ENCODE results near the gene SVOP. TPM values are rescaled to one million over a fixed set of nuclear protein-coding genes. Genes with fewer than 3 reads are reported as not detected.
A peak's percentile ranks its signal among the peaks of the same experiment; 100 is the strongest.
"Not testable (repeated sequence)": the region's sequence is repeated elsewhere in the genome, so short reads cannot be mapped to it uniquely, and the experiment has no call there.

SVOP gene
- total RNA-seq, 3 donors from 2014 or later: not detected

DNA sequence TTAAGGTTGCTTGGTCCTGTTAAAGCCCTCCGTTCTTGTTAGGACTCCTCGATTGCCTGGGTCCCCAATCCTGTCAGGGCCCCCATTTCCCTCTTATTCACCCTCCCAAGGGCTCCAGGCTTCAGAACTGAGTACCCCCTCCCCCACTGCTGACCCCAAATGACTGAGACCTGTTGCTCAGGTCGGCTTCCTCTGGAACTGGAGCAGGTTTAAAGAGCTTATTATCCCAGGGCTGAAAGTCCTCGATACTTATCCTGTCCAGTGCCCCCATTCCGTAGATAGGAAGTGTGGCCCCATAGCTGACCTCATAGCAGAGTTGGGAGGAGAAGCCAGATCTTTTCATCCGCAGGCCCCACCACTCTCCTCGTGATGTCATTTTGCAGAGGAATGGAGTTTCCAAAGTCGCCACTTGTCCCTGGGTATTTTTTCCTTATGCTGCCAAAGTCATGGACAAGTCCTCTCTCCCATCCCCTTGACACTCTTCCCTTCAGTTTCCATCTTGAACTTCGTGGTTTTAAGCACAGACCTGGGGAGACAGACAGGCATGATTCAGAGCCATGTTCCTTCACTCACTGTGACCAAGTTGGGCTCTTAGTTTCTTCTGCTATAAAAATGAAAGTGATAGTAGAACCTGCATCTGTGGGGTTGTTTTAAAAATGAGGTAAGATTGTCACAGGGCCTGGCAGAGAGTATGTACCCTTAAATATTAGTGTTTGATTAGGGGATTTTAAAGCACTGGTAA is 32.7 kb upstream of the SVOP start:
- Histone ChIP-seq H3K27me3 (no peaks in the 10 kb centered on the region), H3K27ac (peak overlapping the region; percentile 85 to 91), H3K9me3 (no peaks in the 10 kb centered on the region), H3K4me3 (peak overlapping the region; percentile 96 to 99 (median 97)), H3K4me1 (peaks cover 3 to 17% of the 10 kb centered on the region in 2 donors), H3K36me3 (no peaks in the 10 kb centered on the region)
- DNase-seq (ENCODE audit: low spot score in 2 of 2): no peak
- TF ChIP-seq, protein P1, sequence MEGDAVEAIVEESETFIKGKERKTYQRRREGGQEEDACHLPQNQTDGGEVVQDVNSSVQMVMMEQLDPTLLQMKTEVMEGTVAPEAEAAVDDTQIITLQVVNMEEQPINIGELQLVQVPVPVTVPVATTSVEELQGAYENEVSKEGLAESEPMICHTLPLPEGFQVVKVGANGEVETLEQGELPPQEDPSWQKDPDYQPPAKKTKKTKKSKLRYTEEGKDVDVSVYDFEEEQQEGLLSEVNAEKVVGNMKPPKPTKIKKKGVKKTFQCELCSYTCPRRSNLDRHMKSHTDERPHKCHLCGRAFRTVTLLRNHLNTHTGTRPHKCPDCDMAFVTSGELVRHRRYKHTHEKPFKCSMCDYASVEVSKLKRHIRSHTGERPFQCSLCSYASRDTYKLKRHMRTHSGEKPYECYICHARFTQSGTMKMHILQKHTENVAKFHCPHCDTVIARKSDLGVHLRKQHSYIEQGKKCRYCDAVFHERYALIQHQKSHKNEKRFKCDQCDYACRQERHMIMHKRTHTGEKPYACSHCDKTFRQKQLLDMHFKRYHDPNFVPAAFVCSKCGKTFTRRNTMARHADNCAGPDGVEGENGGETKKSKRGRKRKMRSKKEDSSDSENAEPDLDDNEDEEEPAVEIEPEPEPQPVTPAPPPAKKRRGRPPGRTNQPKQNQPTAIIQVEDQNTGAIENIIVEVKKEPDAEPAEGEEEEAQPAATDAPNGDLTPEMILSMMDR (IDR thresholded peaks at IDR 0.05): no peak
- TF ChIP-seq POLR2A (IDR thresholded peaks at IDR 0.05) (no peak), POLR2AphosphoS5 (IDR thresholded peaks at IDR 0.05) (no peak)
- intact Hi-C loops (cut with DNase I; ENCODE audit: low total_unique reads): no loop called here

GRCh38 chr12:109052414-109053323 is 31.8 kb upstream of the SVOP start, which contains the start of gene USP30:
Gene USP30, plus strand, starts transcription at chr12:109052576. Its CDS starts 103 bp downstream, at chr12:109052679.
- DNase-seq (ENCODE audit: low spot score in 2 of 2): peak; percentile 72 to 84
- no peaks in the 10 kb centered on the region for H3K27me3 ChIP-seq
- H3K27ac ChIP-seq: peak within 1 kb of the TSS; percentile 85 to 91
- TF ChIP-seq POLR2A (IDR thresholded peaks at IDR 0.05): no peak
- TF ChIP-seq, protein P1 (IDR thresholded peaks at IDR 0.05): no peak
- TF ChIP-seq POLR2AphosphoS5 (IDR thresholded peaks at IDR 0.05): peak; percentile 63 to 80 (median 74)
- H3K9me3 ChIP-seq: no peaks in the 10 kb centered on the region
- peaks cover 3 to 17% of the 10 kb centered on the region in 2 donors for H3K4me1 ChIP-seq
- intact Hi-C loops (cut with DNase I; ENCODE audit: low total_unique reads): no loop called here
- peak within 1 kb of the TSS; percentile 96 to 99 (median 97) for H3K4me3 ChIP-seq
- no peaks in the 10 kb centered on the region for H3K36me3 ChIP-seq

DNA sequence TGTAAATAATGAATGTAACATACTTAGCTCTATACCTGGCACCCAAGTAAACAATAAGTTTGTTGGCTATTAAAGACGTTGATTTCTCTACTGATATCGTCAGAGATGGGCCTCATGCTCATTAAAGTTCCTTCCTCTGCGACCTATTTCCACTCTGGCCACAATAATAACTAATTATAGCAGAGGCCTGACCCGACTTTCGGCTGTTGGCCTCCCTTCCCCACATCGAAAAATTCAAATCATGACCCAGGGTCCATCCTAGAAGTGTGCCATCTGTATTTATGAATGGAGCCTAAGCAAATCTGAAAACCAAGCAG is 31.2 kb upstream of the SVOP start:
- TF ChIP-seq POLR2A (IDR thresholded peaks at IDR 0.05): no peak
- TF ChIP-seq, protein P1 (IDR thresholded peaks at IDR 0.05): no peak
- TF ChIP-seq POLR2AphosphoS5 (IDR thresholded peaks at IDR 0.05): no peak
- Histone ChIP-seq H3K9me3 (no peaks in the 10 kb centered on the region), H3K4me3 (peak overlapping the region; percentile 96 to 99 (median 97)), H3K27ac (peak overlapping the region; percentile 85 to 91), H3K4me1 (peaks cover 3 to 17% of the 10 kb centered on the region in 2 donors), H3K36me3 (no peaks in the 10 kb centered on the region), H3K27me3 (no peaks in the 10 kb centered on the region)
- intact Hi-C loops (cut with DNase I; ENCODE audit: low total_unique reads): no loop called here
- no peak for DNase-seq (ENCODE audit: low spot score in 2 of 2)

- peaks cover 3 to 17% of the 10 kb centered on the region in 2 donors for H3K4me1 ChIP-seq
- H3K36me3 ChIP-seq; intact Hi-C loops (cut with DNase I; ENCODE audit: low total_unique reads); DNase-seq (ENCODE audit: low spot score in 2 of 2); H3K27ac ChIP-seq; H3K27me3 ChIP-seq; H3K9me3 ChIP-seq; H3K4me3 ChIP-seq: not testable (repeated sequence)
These were observed 28.9 kb upstream of the SVOP start for GRCh38 chr12:109049794-109050193.

DNA sequence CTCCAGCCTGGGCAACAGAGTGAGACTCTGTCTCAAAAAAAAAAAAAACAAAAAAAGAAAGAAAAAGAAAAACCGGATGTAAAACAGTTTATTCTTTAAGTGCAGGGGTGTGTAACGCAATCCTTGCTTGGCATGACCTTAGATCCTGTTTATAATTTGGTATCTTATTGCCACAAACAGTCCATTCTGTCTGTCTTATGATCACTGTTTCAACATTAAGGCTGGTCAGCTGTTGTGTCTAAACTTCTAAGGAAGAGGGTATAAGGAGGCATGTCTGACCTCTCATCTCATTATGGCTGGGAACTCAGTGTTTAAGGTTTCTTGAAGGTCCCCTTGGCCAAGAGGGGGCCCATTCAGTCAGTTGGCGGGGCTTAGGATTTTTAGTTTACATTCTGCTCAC is 27.8 kb upstream of the SVOP start:
- H3K4me3 ChIP-seq; H3K27ac ChIP-seq; DNase-seq (ENCODE audit: low spot score in 2 of 2); H3K9me3 ChIP-seq; H3K36me3 ChIP-seq; intact Hi-C loops (cut with DNase I; ENCODE audit: low total_unique reads); H3K27me3 ChIP-seq: not testable (repeated sequence)
- peaks cover 2 to 10% of the 10 kb centered on the region in 2 donors for H3K4me1 ChIP-seq

Data from breast epithelium (tissue), 4 donors.